NCI-H82 treated with DMSO at 0.1 percent for 48 hours (cell line): Measurements from ENCODE around the gene PPY.
"Not testable (repeated sequence)": the region's sequence is repeated elsewhere in the genome, so short reads cannot be mapped to it uniquely, and the experiment has no call there.

ENCODE experiments used
- DNase-seq: peaks from one replicate; lab custom pipeline; 2025; ENCODE audit not compliant: unreplicated experiment; lab: John Stamatoyannopoulos, UW

Gene PPY

GRCh38 chr17:43932357-43932756 lies 9.9 kb downstream of the PPY start:
- no peak for DNase-seq

- DNase-seq = no peak
These were observed 11.2 kb downstream of the PPY start for GRCh38 chr17:43931062-43931571.

- no peak for DNase-seq
These were observed 13.7 kb downstream of the PPY start for GRCh38 chr17:43928609-43929008.

DNA sequence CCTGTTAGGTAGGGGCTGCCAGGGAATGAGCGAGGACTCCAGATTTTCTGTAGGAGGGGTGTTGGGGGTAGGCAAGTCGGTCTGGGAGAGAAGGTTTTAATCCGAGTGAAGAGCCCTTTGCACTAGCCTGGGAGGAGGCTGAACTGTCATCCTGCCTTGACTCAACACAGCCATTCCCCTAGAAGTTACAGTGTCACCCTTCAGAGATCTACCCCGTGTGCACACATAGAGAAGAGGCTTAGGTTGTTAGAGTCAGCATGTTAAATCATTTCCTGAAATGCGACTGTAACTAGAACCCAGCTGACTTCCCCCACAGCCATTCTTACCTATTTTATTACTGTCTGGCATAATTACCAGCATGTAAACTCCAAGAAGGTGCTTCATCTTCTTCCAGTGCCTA lies 14.3 kb downstream of the PPY start:
- not testable (repeated sequence) for DNase-seq

GRCh38 chr17:43927060-43927864 lies 15.0 kb downstream of the PPY start:
- DNase-seq = no peak

DNA sequence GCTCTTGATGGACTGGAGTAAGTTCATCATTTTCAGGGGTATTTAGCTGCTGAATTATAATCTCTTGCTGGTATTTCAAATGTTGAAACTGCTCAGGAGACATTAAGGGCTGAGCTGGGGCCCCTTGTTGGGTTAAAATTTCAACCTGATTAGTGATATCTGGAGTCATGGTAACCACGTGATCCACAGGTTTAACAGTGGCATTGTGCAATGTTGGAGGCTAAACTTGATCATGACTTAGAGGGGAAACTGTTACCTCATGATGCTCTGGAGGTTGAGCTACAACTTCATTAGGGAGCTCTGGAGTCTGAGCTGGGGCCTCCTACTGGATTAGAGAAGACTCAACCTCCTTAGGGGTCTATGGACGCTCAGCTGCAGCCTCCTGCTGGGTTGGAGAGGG lies 17.7 kb downstream of the PPY start:
- no peak for DNase-seq

- no peak for DNase-seq
These were observed 21.7 kb downstream of the PPY start for GRCh38 chr17:43920500-43921095.

GRCh38 chr17:43918026-43918389 lies 24.3 kb downstream of the PPY start:
- no peak for DNase-seq

DNA sequence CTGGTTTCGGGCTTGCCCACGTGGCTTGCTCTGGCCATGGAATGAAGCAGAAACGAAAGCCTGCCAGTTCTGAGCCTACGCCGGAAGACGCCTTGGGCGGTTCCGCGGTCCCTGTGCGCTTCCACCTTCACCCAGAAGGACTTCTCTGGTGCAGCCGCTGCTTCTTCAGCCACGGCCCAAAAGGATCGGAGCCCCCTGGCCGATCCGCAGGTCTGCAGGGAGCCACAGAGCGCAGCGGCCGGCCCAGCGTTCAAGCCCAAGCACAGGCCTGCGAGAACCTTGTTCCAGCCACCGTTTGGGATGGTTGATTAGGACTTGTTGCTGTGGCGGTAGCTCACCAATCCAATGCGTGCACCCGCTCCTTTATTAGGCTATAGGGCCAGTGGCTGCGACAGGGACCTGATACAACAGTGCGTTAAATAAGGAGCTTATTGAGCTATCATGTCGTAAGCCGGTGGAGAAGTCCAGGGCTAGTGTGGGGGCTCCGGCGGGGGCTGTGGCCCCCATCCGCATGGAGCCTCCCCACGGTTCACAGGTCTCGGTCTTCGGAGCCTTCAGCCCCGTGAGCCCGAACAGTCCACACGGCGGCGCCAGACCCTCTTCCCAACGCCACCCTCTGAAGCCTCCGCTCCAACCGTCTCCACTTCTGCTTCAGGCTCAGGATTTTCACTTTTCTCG lies 24.8 kb downstream of the PPY start:
- DNase-seq = peak; percentile 14

GRCh38 chr17:43917016-43917347 lies 25.3 kb downstream of the PPY start:
- no peak for DNase-seq

DNA sequence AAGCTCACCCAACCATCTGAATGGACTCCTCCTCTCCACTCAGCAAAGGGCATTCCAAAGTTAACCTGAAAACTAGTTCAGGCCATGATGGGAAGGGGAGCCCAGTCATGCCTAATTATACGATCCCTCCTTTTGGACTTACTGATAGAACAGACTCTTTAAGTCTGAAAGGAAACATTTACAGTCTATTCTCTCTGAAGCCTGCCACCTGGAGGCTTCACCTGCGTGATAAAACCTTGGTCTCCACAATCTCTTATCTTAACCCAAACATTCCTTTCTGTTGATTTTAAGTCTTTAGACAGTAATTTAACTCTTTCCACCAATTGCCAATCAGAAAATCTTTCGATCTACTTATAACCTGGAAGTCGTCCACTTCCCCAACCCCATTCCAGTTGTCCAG lies 25.9 kb downstream of the PPY start:
- DNase-seq = no peak

- no peak for DNase-seq
These were observed 26.7 kb downstream of the PPY start for GRCh38 chr17:43915559-43915958.

DNA sequence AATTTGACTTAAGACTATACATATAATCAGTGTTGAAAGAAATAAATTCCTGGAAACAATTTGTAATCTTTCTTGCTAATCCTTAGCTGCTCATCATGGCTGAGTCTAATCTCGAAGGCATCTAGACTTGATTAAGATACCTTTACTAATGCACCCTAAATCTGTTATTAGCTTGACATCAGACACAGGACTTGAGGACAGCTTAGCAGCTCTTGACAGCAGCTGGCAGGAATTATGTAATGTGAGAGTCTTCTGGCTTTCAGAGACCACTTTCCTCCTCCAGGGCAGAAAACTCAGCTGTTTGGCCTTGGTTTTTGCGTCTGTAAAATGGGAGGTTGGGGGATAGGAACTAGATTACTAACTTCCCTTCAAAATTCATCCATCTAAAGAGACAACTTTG lies 27.8 kb downstream of the PPY start:
- DNase-seq = peak; percentile 85

DNA sequence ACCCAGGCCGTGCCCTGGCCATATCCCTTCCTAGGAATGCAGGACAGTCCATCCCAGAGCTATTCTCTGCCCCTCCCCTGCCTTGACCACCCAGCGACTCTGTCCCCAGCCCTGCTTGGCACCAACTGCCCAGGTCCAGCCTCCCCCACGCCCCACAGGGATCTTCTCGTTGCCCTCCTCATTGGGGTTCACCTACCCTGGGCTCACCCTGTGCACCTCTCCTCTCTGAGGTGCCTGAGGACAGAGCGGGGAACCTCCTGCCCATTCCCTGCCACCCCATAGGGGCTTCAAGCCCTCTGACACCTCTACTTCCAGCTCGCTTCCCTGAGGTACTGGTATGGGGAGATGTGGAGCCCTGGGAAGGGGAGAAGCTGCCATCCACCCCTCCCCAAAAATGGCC lies 28.7 kb downstream of the PPY start:
- no peak for DNase-seq

DNA sequence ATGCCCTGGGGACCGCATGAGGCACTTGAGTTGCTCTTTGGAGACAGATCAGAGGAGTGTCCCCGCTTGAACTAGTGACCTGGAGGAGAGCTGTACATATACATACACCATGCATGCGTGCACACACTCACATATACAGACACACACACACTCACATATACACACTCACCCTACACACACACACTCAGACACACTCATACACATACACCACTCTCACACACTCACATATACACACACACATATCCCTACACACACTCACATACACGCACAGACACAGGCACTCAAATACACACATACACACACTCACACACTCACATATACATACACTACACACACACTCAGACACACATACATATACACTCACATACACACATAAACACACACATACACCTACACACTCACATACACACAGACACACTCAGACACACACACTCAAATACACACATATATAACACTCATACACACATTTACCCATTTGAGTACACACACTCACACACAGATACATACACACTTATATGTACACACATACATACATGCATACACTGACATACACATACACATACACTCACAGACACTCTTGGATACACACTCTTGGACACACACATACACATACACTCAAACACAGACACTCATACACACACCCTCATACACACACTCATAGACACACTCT lies 29.5 kb downstream of the PPY start:
- no peak for DNase-seq

- DNase-seq = no peak
These were observed 30.4 kb downstream of the PPY start for GRCh38 chr17:43911904-43912303.

DNA sequence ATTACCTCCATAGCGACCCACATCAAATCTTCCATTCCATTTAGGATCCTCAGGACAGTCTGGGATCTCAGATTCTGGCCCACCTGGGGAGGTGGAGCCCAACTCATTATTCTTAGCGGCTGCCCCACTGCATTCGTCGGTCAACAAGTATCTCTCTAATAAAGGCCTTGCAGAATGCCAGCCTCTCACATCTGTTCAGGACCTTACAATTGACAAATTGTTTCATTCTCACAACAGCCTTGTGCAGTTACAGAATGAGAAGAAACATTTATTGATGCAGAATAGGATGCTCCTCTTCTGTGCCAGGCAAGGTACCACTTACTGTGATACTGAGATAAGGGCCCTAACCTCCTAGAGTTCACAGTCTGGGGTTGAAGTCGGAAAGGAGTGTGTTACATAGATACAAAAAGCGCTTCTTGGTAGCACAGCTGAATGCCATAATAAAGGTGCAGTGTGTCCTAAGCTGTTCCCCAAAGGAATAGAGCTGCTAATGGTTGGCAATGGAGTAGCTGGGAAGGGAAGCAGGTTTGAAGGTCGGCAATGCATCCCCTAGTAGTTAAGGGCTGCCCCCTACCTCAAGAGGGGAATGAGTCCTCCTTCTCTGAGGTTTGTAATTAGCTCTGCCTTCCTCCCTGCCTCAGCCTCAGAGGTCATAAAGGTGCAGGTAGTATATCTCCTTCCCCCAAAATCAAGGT lies 32.6 kb downstream of the PPY start:
- no peak for DNase-seq

- DNase-seq = peak; percentile 51
These were observed 34.1 kb downstream of the PPY start for GRCh38 chr17:43907998-43908721.

- DNase-seq = peak; percentile 69
These were observed 34.8 kb downstream of the PPY start, which contains the start of gene MPP2 for GRCh38 chr17:43907425-43907981. Gene MPP2, minus strand, starts transcription at chr17:43907536. Its CDS starts 3,076 bp downstream, at chr17:43904460.

DNA sequence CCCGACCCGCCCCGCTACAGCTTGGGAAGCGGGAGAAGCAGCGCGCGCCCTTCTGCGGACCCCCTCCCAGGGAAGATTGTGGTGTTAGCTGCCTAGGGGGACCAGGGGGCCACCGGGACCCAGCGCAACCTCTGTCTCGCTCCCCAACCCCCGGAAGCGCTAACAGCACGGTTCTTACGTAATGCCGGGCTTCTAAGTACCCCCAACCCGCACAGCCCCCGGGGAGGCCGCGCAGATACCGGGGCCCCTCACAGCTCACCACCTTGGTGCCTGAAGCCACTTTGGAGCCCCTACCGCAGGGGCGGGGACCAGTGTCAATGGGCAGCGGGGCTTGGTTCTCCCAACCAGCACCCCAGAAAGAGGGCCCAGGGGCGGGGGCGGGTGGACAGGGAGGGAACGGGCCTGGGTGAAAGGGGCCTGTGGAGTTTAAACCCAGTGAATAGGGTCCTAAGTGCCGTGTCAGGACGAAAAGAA lies 35.3 kb downstream of the PPY start:
- DNase-seq = no peak
